Ramos (cell line): ENCODE data around the gene RAPGEF3.

Experiments
- in situ Hi-C: fragments of 300-500 bp; cut with MboI; formaldehyde crosslinking; loops from one replicate; pipeline ENCODE4 v1.14.3; 2022; ENCODE audit warnings: low sequenced_read_pairs; ENCODE audit not compliant: unreplicated experiment

Gene RAPGEF3

GRCh38 chr12:47777741-47778558, 19.3 kb upstream of the RAPGEF3 start:
- in situ Hi-C loops = loop anchor here (5.0 kb wide), 1 partner anchor 66 kb away; no protein-coding TSS in a partner anchor

GRCh38 chr12:47777151-47777550, 18.5 kb upstream of the RAPGEF3 start:
- in situ Hi-C loops = loop anchor here (5.0 kb wide), 1 partner anchor 65 kb away; no protein-coding TSS in a partner anchor

GRCh38 chr12:47776471-47777143, 17.9 kb upstream of the RAPGEF3 start:
- in situ Hi-C loops = loop anchor here (5.0 kb wide), 1 partner anchor 64 kb away; no protein-coding TSS in a partner anchor

GRCh38 chr12:47775100-47775911, 16.6 kb upstream of the RAPGEF3 start:
- in situ Hi-C loops = loop anchor here (5.0 kb wide), 1 partner anchor 63 kb away; no protein-coding TSS in a partner anchor

GRCh38 chr12:47774663-47775062, 16.0 kb upstream of the RAPGEF3 start:
- in situ Hi-C loops = loop anchor here (5.0 kb wide), 1 partner anchor 62 kb away; no protein-coding TSS in a partner anchor

GRCh38 chr12:47773858-47774580, 15.3 kb upstream of the RAPGEF3 start:
- in situ Hi-C loops = no loop called here

- in situ Hi-C loops = no loop called here
Observed at GRCh38 chr12:47773062-47773857, 14.6 kb upstream of the RAPGEF3 start, which contains the start of gene SLC48A1. Gene SLC48A1, plus strand, starts transcription at chr12:47773238. Its CDS starts 67 bp downstream, at chr12:47773305.

- in situ Hi-C loops = no loop called here
Observed at GRCh38 chr12:47772738-47773061, 14.0 kb upstream of the RAPGEF3 start.

GRCh38 chr12:47772094-47772660, 13.5 kb upstream of the RAPGEF3 start:
- in situ Hi-C loops = no loop called here

- in situ Hi-C loops = no loop called here
Observed at GRCh38 chr12:47771304-47771703, 12.6 kb upstream of the RAPGEF3 start.

GRCh38 chr12:47770086-47770726, 11.5 kb upstream of the RAPGEF3 start:
- in situ Hi-C loops = no loop called here

- in situ Hi-C loops = no loop called here
Observed at GRCh38 chr12:47769234-47770085, 10.8 kb upstream of the RAPGEF3 start.

GRCh38 chr12:47768323-47768811, 9.7 kb upstream of the RAPGEF3 start:
- in situ Hi-C loops = no loop called here

GRCh38 chr12:47767216-47767724, 8.6 kb upstream of the RAPGEF3 start:
- in situ Hi-C loops = no loop called here

GRCh38 chr12:47766502-47767215, 8.0 kb upstream of the RAPGEF3 start:
- in situ Hi-C loops = no loop called here
